ENCODE data around the gene EFTUD2.
A peak's percentile ranks its signal among the peaks of the same experiment; 100 is the strongest.

Gene EFTUD2

DNA sequence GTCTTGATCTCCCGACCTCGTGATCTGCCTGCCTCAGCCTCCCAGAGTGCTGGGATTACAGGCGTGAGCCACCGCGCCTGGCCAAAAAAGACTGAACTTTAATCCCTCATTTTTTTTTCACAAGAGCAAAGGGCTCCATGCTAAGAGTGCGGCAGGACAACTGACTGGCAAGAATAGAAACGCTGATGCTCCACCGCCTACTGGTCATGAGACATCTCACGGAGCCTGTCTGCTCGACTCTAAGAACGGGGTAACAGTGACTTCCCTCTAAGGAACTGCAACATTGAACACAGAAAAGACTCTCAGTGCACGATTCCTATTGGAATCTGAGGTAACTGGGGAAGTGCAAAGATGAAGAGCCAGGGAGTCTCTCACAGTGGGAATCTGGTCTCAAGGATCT, 27.7 kb downstream of the EFTUD2 start:
- no peak overlapping the region for H3K4me3 ChIP-seq (ENCODE audit: low read depth, low read length)
- no peak for TF ChIP-seq CTCF (IDR thresholded peaks at IDR 0.05; ENCODE audit: borderline replicate concordance, insufficient read depth, low read depth, low read length)

- H3K4me3 ChIP-seq (ENCODE audit: low read depth, low read length) = no peak overlapping the region
- TF ChIP-seq CTCF (IDR thresholded peaks at IDR 0.05; ENCODE audit: borderline replicate concordance, insufficient read depth, low read depth, low read length) = no peak
Measured at GRCh38 chr17:44867841-44868240, 31.4 kb downstream of the EFTUD2 start.

- no peak overlapping the region for H3K4me3 ChIP-seq (ENCODE audit: low read depth, low read length)
- no peak for TF ChIP-seq CTCF (IDR thresholded peaks at IDR 0.05; ENCODE audit: borderline replicate concordance, insufficient read depth, low read depth, low read length)
Measured at GRCh38 chr17:44865931-44866330, 33.3 kb downstream of the EFTUD2 start.

GRCh38 chr17:44865231-44865660, 34.0 kb downstream of the EFTUD2 start:
- H3K4me3 ChIP-seq (ENCODE audit: low read depth, low read length) = no peak overlapping the region
- TF ChIP-seq CTCF (IDR thresholded peaks at IDR 0.05; ENCODE audit: borderline replicate concordance, insufficient read depth, low read depth, low read length) = peak; percentile 77

GRCh38 chr17:44864831-44865230, 34.4 kb downstream of the EFTUD2 start:
- TF ChIP-seq CTCF (IDR thresholded peaks at IDR 0.05; ENCODE audit: borderline replicate concordance, insufficient read depth, low read depth, low read length) = no peak

DNA sequence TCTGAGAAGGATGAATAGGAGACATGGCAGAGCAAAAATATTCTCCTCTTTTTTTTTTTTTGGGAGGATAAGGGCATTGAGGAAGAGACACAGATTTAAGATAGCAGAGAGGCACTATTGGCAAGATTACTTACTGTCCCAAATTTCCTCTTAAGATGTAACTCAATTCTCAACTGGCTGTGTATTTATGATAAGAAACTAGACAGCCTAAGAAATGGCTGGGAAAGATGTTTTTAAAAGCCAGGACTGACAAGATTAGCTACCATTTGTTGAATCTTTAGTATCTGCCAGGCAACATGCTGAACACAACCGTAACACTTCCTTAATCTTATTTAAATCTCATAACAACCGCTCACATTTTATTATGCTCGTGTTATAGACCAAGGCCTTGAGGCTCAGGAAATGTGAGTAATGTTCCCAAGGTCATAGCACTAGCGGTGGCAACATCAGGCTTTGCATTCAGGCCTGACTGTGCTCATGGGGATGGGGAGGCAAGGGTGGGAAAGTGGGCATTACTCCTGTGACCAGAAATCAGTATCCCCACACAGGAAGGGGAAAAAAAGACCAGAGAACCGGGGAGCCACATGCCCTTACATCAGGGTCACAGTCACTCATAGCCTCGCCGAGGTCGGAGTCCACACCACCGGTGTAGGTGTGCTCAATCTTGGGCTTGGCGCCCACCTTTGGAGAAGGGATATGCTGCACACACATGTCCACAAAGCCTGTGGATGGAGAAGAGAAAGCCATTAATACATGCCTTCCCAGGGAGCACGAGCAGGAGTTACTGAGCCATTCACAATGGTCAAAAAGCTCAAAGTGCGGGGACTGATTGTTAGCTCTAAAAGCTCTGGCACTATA, 36.0 kb downstream of the EFTUD2 start:
- TF ChIP-seq CTCF (IDR thresholded peaks at IDR 0.05; ENCODE audit: borderline replicate concordance, insufficient read depth, low read depth, low read length) = no peak
- no peak overlapping the region for H3K4me3 ChIP-seq (ENCODE audit: low read depth, low read length)

More at GRCh38 chr17:44864831-44865230, 34.4 kb downstream of the EFTUD2 start:
- no peak overlapping the region for H3K4me3 ChIP-seq (ENCODE audit: low read depth, low read length)

Measured in GM12875 (cell line).